PC-3 (cell line): ENCODE results near the gene LUC7L. TPM values are rescaled to one million over a fixed set of nuclear protein-coding genes. Genes with fewer than 3 reads are reported as not detected.

Source experiments
- ATAC-seq: fragments of 200-7000 bp; cut with Tn5 transposase; 2 replicates; pipeline ENCODE4 v1.9.1; 2020; ENCODE audit warnings: mild to moderate bottlenecking, moderate library complexity
- BruUV-seq: library from RNA; stranded (reverse); fragments of 400-500 nt; replicated peaks from 2 replicates; lab custom pipeline; 2021; lab: Mats Ljungman, UMichigan
- CTCF ChIA-PET: fragments of 300-600 bp; sonication (Branson Sonifier 250); formaldehyde crosslinking; loops from one replicate; lab custom pipeline; 2022; ENCODE audit warnings: antibody characterized with exemption; lab: Charles Lee
- POLR2A ChIA-PET: fragments of 300-600 bp; sonication (Branson Sonifier 250); formaldehyde crosslinking; loops from one replicate; lab custom pipeline; 2022; ENCODE audit warnings: antibody characterized with exemption; ENCODE audit not compliant: unreplicated experiment; lab: Charles Lee
- DNase-seq: peaks from one replicate; pipeline ENCODE4 v3.0.0-alpha.2; 2015
- H2AFZ ChIP-seq: fragments of 300-600 bp; sonication (generic); 2 replicates; pipeline ENCODE4 v1.6.0; 2016; ENCODE audit warnings: antibody characterized with exemption, low read length
- H3F3A ChIP-seq: fragments of 300-600 bp; sonication (generic); one replicate; pipeline ENCODE4 v1.6.0; 2017; ENCODE audit warnings: antibody characterized with exemption, low read length, control low read depth, mild to moderate bottlenecking; ENCODE audit not compliant: unreplicated experiment
- H3K27ac ChIP-seq: fragments of 300-600 bp; sonication (generic); 2 replicates; pipeline ENCODE4 v1.5.1; 2016; ENCODE audit warnings: mild to moderate bottlenecking, low read length
- H3K27me3 ChIP-seq: fragments of 300-600 bp; sonication (generic); 2 replicates; pipeline ENCODE4 v1.6.1; 2016; ENCODE audit warnings: low read length, mixed read lengths
- H3K36me3 ChIP-seq: fragments of 300-600 bp; sonication (generic); 2 replicates; pipeline ENCODE4 v1.6.1; 2016; ENCODE audit warnings: low read depth, mixed run types, low read length, mixed read lengths
- H3K4me1 ChIP-seq: fragments of 300-600 bp; sonication (generic); 2 replicates; pipeline ENCODE4 v1.5.1; 2016; ENCODE audit warnings: low read length; ENCODE audit not compliant: insufficient read depth
- H3K4me2 ChIP-seq: fragments of 300-600 bp; sonication (generic); 2 replicates; pipeline ENCODE4 v1.6.0; 2016; ENCODE audit warnings: low read length
- H3K4me3 ChIP-seq: fragments of 300-600 bp; sonication (generic); 2 replicates; pipeline ENCODE4 v1.5.1; 2016; ENCODE audit warnings: mild to moderate bottlenecking, low read length, mixed read lengths
- H3K79me2 ChIP-seq: fragments of 300-600 bp; sonication (generic); 2 replicates; pipeline ENCODE4 v1.6.1; 2017; ENCODE audit warnings: low read length, mixed read lengths
- H3K9ac ChIP-seq: fragments of 300-600 bp; sonication (generic); 2 replicates; pipeline ENCODE4 v1.6.0; 2016; ENCODE audit warnings: mild to moderate bottlenecking, low read length
- H3K9me2 ChIP-seq: fragments of 300-600 bp; sonication (generic); replicated peaks from 2 replicates; pipeline ENCODE4 v1.6.1; 2016; ENCODE audit warnings: mixed run types, low read length, mixed read lengths
- H3K9me3 ChIP-seq: fragments of 300-600 bp; sonication (generic); 2 replicates; pipeline ENCODE4 v1.6.1; 2016; ENCODE audit warnings: low read length, mixed read lengths
- H4K20me1 ChIP-seq: fragments of 300-600 bp; sonication (generic); 2 replicates; pipeline ENCODE4 v1.6.1; 2016; ENCODE audit warnings: low read length, mixed read lengths
- EZH2 ChIP-seq: fragments of 300-600 bp; sonication (generic); IDR thresholded peaks from one replicate; pipeline ENCODE4 v1.6.1; 2017; ENCODE audit warnings: antibody characterized with exemption, mild to moderate bottlenecking, low read length; ENCODE audit not compliant: unreplicated experiment
- EZH2phosphoT487 ChIP-seq: fragments of 300-600 bp; sonication (generic); IDR thresholded peaks from 2 replicates; pipeline ENCODE4 v1.6.1; 2018; ENCODE audit warnings: mild to moderate bottlenecking, antibody characterized with exemption, low read length, borderline replicate concordance
- intact Hi-C: fragments of 100-400 bp; cut with micrococcal nuclease; formaldehyde crosslinking; loops from 2 replicates; pipeline ENCODE4 v1.9.0; 2023
- total RNA-seq: library from RNA; depleted of rRNA; stranded (reverse); fragments of >200 nt; gene quantifications from 2 replicates; pipeline ENCODE4 v1.2.3, GENCODE V29; 2014
- TF ChIP-seq, protein P1 (sequence below): fragments of 300-600 bp; sonication (generic); conservative IDR thresholded peaks from 2 replicates; pipeline ENCODE4 v1.5.1; 2017; ENCODE audit warnings: antibody characterized with exemption, low read depth, mild to moderate bottlenecking, low read length

The LUC7L gene
- total RNA-seq, 1 experiment from 2014 or later: 46.0 TPM

DNA sequence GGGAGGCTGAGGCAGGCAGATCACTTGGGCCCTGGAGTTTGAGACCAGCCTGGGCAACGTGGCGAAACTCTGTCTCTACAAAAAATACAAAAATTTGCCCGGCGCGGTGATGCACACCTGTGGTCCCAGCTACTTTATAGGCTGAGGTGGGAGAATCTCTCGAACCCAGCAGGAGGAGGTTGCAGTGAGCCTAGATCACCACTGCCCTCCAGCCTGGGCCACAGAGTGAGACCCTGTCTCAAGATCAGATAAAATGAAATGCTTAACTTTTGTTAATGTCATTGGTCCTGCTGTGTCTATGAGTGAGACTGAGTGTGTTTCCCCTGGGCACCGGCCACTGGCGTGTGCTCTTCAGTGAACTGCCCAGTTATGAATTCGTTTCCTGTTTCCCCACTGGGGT, 15.9 kb upstream of the LUC7L start:
- DNase-seq (no peak), ATAC-seq (no peak)
- Histone ChIP-seq H3K4me1 (0 out of 2 replicates have a peak, but pooled peaks cover 1% of the 10 kb centered on the region), H3K4me2 (no peak overlapping the region), H3K27me3 (no peaks in the 10 kb centered on the region), H3K9me2 (no peaks in the 10 kb centered on the region), H3K27ac (no peak overlapping the region), H3K4me3 (no peak overlapping the region), H2AFZ (no peak overlapping the region), H3K9ac (no peak overlapping the region), H3F3A (no peaks in the 10 kb centered on the region), H3K79me2 (no peaks in the 10 kb centered on the region), H3K9me3 (no peaks in the 10 kb centered on the region), H3K36me3 (no peaks in the 10 kb centered on the region), H4K20me1 (no peaks in the 10 kb centered on the region)
- intact Hi-C loops: no loop called here
- ChIA-PET CTCF (no interaction called here), POLR2A (no interaction called here)
- no TSS peak for BruUV-seq
- TF ChIP-seq EZH2 (no peak), EZH2phosphoT487 (no peak)
- TF ChIP-seq, protein P1, sequence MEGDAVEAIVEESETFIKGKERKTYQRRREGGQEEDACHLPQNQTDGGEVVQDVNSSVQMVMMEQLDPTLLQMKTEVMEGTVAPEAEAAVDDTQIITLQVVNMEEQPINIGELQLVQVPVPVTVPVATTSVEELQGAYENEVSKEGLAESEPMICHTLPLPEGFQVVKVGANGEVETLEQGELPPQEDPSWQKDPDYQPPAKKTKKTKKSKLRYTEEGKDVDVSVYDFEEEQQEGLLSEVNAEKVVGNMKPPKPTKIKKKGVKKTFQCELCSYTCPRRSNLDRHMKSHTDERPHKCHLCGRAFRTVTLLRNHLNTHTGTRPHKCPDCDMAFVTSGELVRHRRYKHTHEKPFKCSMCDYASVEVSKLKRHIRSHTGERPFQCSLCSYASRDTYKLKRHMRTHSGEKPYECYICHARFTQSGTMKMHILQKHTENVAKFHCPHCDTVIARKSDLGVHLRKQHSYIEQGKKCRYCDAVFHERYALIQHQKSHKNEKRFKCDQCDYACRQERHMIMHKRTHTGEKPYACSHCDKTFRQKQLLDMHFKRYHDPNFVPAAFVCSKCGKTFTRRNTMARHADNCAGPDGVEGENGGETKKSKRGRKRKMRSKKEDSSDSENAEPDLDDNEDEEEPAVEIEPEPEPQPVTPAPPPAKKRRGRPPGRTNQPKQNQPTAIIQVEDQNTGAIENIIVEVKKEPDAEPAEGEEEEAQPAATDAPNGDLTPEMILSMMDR: no peak

DNA sequence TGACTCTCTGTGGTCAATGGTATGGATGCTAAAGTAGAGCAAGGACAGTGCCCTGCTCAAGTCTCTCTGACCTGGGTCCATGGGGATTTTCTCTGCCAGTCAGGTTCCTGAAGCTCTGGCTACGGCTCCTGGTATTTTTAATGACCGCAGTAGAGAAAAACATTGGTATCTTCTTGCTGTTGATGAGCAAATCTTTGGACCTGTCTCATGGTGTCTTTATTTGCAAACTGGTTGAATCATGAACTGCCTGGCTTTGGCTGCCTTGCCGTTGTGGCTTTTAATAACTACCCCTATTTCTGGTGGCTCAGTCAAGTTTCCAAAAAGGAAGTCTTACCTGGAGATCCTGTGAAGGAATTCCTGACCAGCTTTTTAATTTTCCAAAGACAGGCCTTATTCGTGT, 14.1 kb upstream of the LUC7L start:
- no peak overlapping the region for H3K27ac ChIP-seq
- BruUV-seq: no TSS peak
- no peaks in the 10 kb centered on the region for H3K79me2 ChIP-seq
- no peak for TF ChIP-seq EZH2phosphoT487
- TF ChIP-seq, protein P1: no peak
- H2AFZ ChIP-seq: no peak overlapping the region
- H3K27me3 ChIP-seq: no peaks in the 10 kb centered on the region
- no peak overlapping the region for H3K4me2 ChIP-seq
- no peak for DNase-seq
- ChIA-PET CTCF (interaction anchor here (0.7 kb wide), 1 partner anchor 110 kb away, joined by 3 read pairs; no protein-coding TSS in a partner anchor), POLR2A (no interaction called here)
- H3K36me3 ChIP-seq: no peaks in the 10 kb centered on the region
- H3K9me3 ChIP-seq: no peaks in the 10 kb centered on the region
- intact Hi-C loops: no loop called here
- no peaks in the 10 kb centered on the region for H3K4me1 ChIP-seq
- H3F3A ChIP-seq: no peaks in the 10 kb centered on the region
- H3K9ac ChIP-seq: no peak overlapping the region
- H3K9me2 ChIP-seq: no peaks in the 10 kb centered on the region
- H3K4me3 ChIP-seq: no peak overlapping the region
- no peaks in the 10 kb centered on the region for H4K20me1 ChIP-seq
- no peak for ATAC-seq

DNA sequence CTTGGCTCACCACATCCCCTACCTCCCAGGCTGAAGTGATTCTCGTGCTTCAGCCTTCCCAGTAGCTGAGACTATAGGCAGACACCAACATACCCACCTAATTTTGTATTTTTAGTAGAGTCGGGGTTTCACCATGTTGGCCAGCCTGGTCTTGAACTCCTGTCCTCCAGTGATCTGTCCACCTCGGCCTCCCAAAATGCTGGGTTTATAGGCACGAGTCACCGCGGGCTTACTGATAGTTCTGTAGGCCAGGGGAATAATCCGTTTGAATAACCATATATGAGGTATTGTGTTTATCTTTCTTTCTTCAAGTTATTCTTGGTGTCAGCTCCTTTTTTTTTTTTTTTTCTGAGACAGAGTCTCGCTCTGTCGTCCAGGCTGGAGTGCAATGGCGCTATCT, 13.0 kb upstream of the LUC7L start:
- H3F3A ChIP-seq: no peaks in the 10 kb centered on the region
- ChIA-PET POLR2A (interaction anchor here (0.6 kb wide), 1 partner anchor 12 kb away, joined by 19 read pairs; no protein-coding TSS in a partner anchor), CTCF (interaction anchor here (0.7 kb wide), 1 partner anchor 111 kb away, joined by 6 read pairs; no protein-coding TSS in a partner anchor)
- intact Hi-C loops: no loop called here
- no peak overlapping the region for H3K9ac ChIP-seq
- TF ChIP-seq EZH2 (no peak), EZH2phosphoT487 (no peak)
- TF ChIP-seq, protein P1: no peak
- H3K79me2 ChIP-seq: no peaks in the 10 kb centered on the region
- no peak overlapping the region for H3K4me3 ChIP-seq
- H4K20me1 ChIP-seq: no peaks in the 10 kb centered on the region
- H3K4me1 ChIP-seq: no peaks in the 10 kb centered on the region
- DNase-seq: no peak
- H3K4me2 ChIP-seq: no peak overlapping the region
- no peak overlapping the region for H2AFZ ChIP-seq
- BruUV-seq: no TSS peak
- H3K9me2 ChIP-seq: no peaks in the 10 kb centered on the region
- ATAC-seq: 0 out of 2 replicates have a peak, but pooled peaks have one; percentile 15
- no peak overlapping the region for H3K27ac ChIP-seq
- no peaks in the 10 kb centered on the region for H3K9me3 ChIP-seq
- H3K36me3 ChIP-seq: no peaks in the 10 kb centered on the region
- no peaks in the 10 kb centered on the region for H3K27me3 ChIP-seq
